Loucy (cell line): ENCODE results near the gene KCNK5.

Experiments
- CTCF ChIP-seq: fragments of 200-600 bp; sonication (generic); conservative IDR thresholded peaks from 2 replicates; pipeline ENCODE4 v1.5.1; 2014; ENCODE audit warnings: mild to moderate bottlenecking, antibody characterized with exemption, low read length
- EZH2phosphoT487 ChIP-seq: fragments of 200-600 bp; IDR thresholded peaks from 2 replicates; pipeline ENCODE4 v1.6.1; 2018; ENCODE audit warnings: antibody characterized with exemption, mild to moderate bottlenecking, moderate library complexity, borderline replicate concordance

DNA sequence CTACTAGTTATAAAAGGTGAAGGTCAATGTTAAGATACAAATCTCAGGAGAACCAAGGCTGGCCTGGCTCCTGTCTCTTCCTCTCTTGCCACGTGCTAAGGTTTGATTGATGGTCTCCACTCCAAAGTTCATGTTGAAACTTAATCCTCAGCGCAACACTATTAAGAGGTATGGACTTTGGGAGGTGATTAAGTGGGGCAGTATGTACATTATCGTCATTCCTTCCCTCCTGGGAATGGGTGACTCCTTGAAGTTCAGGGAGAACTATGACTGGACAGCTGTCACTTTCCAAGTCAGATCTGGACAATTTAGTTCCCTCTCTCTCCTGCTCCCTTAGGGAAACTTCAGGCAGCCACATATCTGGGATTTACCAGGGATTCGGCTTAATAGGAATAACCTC lies 50.5 kb downstream of the KCNK5 start:
- no peak for TF ChIP-seq CTCF
- no peak for TF ChIP-seq EZH2phosphoT487
